Gastrocnemius medialis (tissue), 4 donors: ENCODE measurements around the gene CCDC8. TPM values are rescaled to one million over a fixed set of nuclear protein-coding genes. Genes with fewer than 3 reads are reported as not detected.

Experiments
- ATAC-seq, 2 donors: fragments of 150-250 bp; one replicate each; pipeline ENCODE4 v1.9.1; 2016
- DNase-seq, 2 donors: peaks; one replicate each; pipeline ENCODE4 v3.0.0-alpha.2; 2019
- H3K27ac ChIP-seq, 4 donors: fragments of 200-600 bp; sonication (generic); 1 replicate in 1 of 4; 2 replicates in 3 of 4; pipeline ENCODE4 v1.5.1; 2016 to 2018; ENCODE audit warnings: mild to moderate bottlenecking in 2 of 4, moderate library complexity in 1 of 4
- H3K27me3 ChIP-seq, 3 donors: fragments of 200-600 bp; sonication (generic) in 2 of 3; 1 replicate in 1 of 3; 2 replicates in 2 of 3; pipeline versions ENCODE4 v1.5.1 to v1.6.0; 2016 to 2019; ENCODE audit warnings: mild to moderate bottlenecking in 1 of 3, moderate library complexity in 1 of 3
- H3K36me3 ChIP-seq, 2 donors: fragments of 200-600 bp; sonication (generic) in 1 of 2; one replicate each; pipeline ENCODE4 v1.5.1; 2017 to 2018
- H3K4me1 ChIP-seq, 2 donors: fragments of 200-600 bp; sonication (generic) in 1 of 2; one replicate each; pipeline ENCODE4 v1.5.1; 2016 to 2017; ENCODE audit warnings: mild to moderate bottlenecking in 2 of 2
- H3K4me3 ChIP-seq, 4 donors: fragments of 200-600 bp; sonication (generic) in 3 of 4; 1 replicate in 1 of 4; 2 replicates in 3 of 4; pipeline ENCODE4 v1.5.1; 2016 to 2019; ENCODE audit warnings: mild to moderate bottlenecking in 2 of 4
- H3K9me3 ChIP-seq, 3 donors: fragments of 200-600 bp; sonication (generic) in 2 of 3; 1 replicate in 1 of 3; 2 replicates in 2 of 3; pipeline ENCODE4 v1.5.1; 2016 to 2019
- CTCF ChIP-seq, 5 experiments: fragments of 450-650 bp in 3 of 5; fragments of 200-600 bp in 2 of 5; sonication (generic) in 2 of 5; IDR thresholded peaks in 4 of 5; conservative IDR thresholded peaks in 1 of 5; 1 replicate in 4 of 5; 2 replicates in 1 of 5; pipeline ENCODE4 v1.5.1; 2016 to 2019; ENCODE audit warnings: antibody characterized with exemption in 5 of 5, mild to moderate bottlenecking in 3 of 5, moderate library complexity in 3 of 5
- POLR2A ChIP-seq, 2 donors: fragments of 450-650 bp; IDR thresholded peaks; one replicate each; pipeline ENCODE4 v1.6.1; 2017; ENCODE audit warnings: antibody characterized with exemption in 2 of 2, mild to moderate bottlenecking in 2 of 2, moderate library complexity in 2 of 2
- in situ Hi-C, 4 donors: fragments of 200-750 bp; cut with MboI; loops; one replicate each; pipeline versions ENCODE4 v1.15.0 to v1.8.0; 2017; ENCODE audit warnings: low sequenced_read_pairs in 4 of 4
- intact Hi-C: fragments of 100-400 bp; cut with DNase I; formaldehyde crosslinking; loops from one replicate; pipeline ENCODE4 v1.15.1; 2023; ENCODE audit warnings: low total_unique reads
- total RNA-seq, 4 donors: library from RNA; depleted of rRNA; stranded (reverse); fragments of >200 nt; gene quantifications; one replicate each; pipeline versions ENCODE4 v1.1.0 to v1.2.3, GENCODE V29; 2016

CCDC8 gene
- total RNA-seq, 4 donors from 2014 or later: 0.46 to 1.6 (median 0.75) TPM

GRCh38 chr19:46381756-46382345 is 31.5 kb downstream of the CCDC8 start:
- Histone ChIP-seq H3K9me3 (no peaks in the 10 kb centered on the region), H3K27ac (no peak overlapping the region), H3K27me3 (no peaks in the 10 kb centered on the region), H3K36me3 (peaks cover 0 to 52% of the 10 kb centered on the region in 2 donors), H3K4me3 (no peak overlapping the region), H3K4me1 (peaks cover 36 to 37% of the 10 kb centered on the region in 2 donors)
- no peak for TF ChIP-seq CTCF (IDR thresholded peaks at IDR 0.05 in 4 of 5, conservative IDR thresholded peaks at IDR 0.05 in 1 of 5)
- TF ChIP-seq POLR2A (IDR thresholded peaks at IDR 0.05): no peak
- ATAC-seq (no peak), DNase-seq (no peak)
- intact Hi-C loops (no loop called here), in situ Hi-C loops (no loop called here)

DNA sequence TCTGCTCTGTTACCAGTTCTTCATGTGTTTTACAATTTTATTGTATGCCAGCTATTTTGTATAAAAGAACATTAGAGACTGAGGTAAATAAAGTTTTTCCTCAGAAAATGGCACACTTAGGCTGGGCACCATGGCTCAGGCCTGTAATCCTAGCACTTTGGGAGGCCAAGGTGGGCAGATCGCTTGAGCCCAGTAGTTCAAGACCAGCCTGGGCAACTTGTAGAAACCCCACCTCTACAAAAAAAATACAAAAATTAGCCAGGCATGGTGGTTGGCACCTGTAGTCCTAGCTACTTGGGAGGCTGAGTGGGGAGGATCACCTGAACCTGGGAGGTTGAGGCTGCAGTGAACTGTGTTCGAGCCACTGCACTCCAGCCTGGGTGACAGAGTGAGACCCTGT is 32.0 kb downstream of the CCDC8 start:
- no peak overlapping the region for H3K4me3 ChIP-seq
- ATAC-seq: no peak
- no peaks in the 10 kb centered on the region for H3K9me3 ChIP-seq
- no peak for TF ChIP-seq POLR2A (IDR thresholded peaks at IDR 0.05)
- no peak for TF ChIP-seq CTCF (IDR thresholded peaks at IDR 0.05 in 4 of 5, conservative IDR thresholded peaks at IDR 0.05 in 1 of 5)
- intact Hi-C loops: no loop called here
- no peak for DNase-seq
- in situ Hi-C loops: no loop called here
- no peaks in the 10 kb centered on the region for H3K27me3 ChIP-seq
- no peak overlapping the region for H3K27ac ChIP-seq
- H3K4me1 ChIP-seq: peaks cover 36 to 37% of the 10 kb centered on the region in 2 donors
- peaks cover 0 to 56% of the 10 kb centered on the region in 2 donors for H3K36me3 ChIP-seq

DNA sequence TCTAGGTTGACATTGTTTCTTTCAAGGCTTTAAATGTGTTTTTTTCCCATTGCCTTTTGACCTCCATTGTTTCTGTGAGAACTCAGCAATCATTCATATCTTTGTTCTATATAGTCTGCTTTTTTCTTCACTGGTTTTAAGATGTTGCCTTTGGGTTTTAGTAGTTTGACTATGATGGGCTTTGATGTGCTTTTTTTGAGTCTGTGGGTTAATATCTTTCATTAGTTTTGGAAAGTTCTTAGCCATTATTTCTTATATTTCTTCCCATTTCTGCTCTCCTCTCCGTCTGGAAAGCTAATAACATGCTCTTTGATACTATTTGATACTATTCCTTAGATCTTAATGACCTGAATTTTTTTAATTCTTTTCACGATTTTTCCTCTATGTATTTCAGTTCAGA is 32.7 kb downstream of the CCDC8 start:
- Histone ChIP-seq H3K36me3 (peaks cover 0 to 57% of the 10 kb centered on the region in 2 donors), H3K27me3 (no peaks in the 10 kb centered on the region), H3K4me3 (no peak overlapping the region), H3K27ac (peak overlapping the region; percentile 53 to 73 (median 70)), H3K9me3 (no peaks in the 10 kb centered on the region), H3K4me1 (peaks cover 36 to 37% of the 10 kb centered on the region in 2 donors)
- intact Hi-C loops: no loop called here
- DNase-seq (no peak), ATAC-seq (no peak)
- TF ChIP-seq CTCF (IDR thresholded peaks at IDR 0.05 in 4 of 5, conservative IDR thresholded peaks at IDR 0.05 in 1 of 5) (no peak), POLR2A (IDR thresholded peaks at IDR 0.05) (no peak)
- in situ Hi-C loops: no loop called here

DNA sequence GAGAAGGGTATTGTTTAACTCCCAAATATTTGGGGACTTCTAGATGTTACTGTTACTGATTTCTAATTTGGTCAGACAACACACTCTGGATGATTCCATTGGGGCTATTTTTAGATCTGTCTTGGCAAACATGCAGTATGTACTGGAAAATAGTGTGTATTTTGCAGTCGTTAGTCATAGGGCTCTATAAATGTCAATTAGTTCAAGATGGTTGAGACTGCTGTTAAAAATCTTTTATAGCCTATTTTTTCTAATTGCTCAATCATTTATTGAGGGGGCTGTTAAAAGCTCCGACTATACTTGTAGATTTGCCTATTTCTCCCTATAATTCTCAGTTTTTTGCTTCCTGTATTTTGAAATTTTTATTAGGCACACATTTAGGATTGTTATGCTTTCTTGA is 35.1 kb downstream of the CCDC8 start:
- intact Hi-C loops (loop anchor here (2.0 kb wide), 1 partner anchor 31 kb away; the partner anchor contains the start of gene PPP5C), in situ Hi-C loops (no loop called here)
- Histone ChIP-seq H3K9me3 (no peaks in the 10 kb centered on the region), H3K36me3 (peaks cover 0 to 36% of the 10 kb centered on the region in 2 donors), H3K4me1 (peaks cover 45 to 48% of the 10 kb centered on the region in 2 donors), H3K27me3 (no peaks in the 10 kb centered on the region), H3K4me3 (no peak overlapping the region), H3K27ac (peak overlapping the region; percentile 70 to 75 (median 72))
- ATAC-seq (peak; percentile 90 to 97), DNase-seq (no peak)
- TF ChIP-seq POLR2A (IDR thresholded peaks at IDR 0.05) (no peak), CTCF (IDR thresholded peaks at IDR 0.05 in 4 of 5, conservative IDR thresholded peaks at IDR 0.05 in 1 of 5) (no peak)
